GM13977 (cell line): ENCODE measurements around the gene QSOX1.

ENCODE experiments used
- DNase-seq: peaks from one replicate; pipeline ENCODE4 v3.0.0; 2012; ENCODE audit warnings: low spot score
- CTCF ChIP-seq: IDR thresholded peaks from 2 replicates; pipeline ENCODE4 v1.5.1; 2012; ENCODE audit warnings: mild to moderate bottlenecking, control low read depth; ENCODE audit not compliant: insufficient read depth; ENCODE audit errors: extremely low read depth, missing control alignments
- in situ Hi-C: fragments of 300-500 bp; cut with MboI; formaldehyde crosslinking; loops from one replicate; pipeline ENCODE4 v1.12.0; 2022; ENCODE audit warnings: low sequenced_read_pairs, low pct_unique_long_range_greater_than_20kb, mixed read lengths, inconsistent platforms; ENCODE audit not compliant: unreplicated experiment

The QSOX1 gene

GRCh38 chr1:180179162-180179957, 24.7 kb downstream of the QSOX1 start:
- no peak for DNase-seq
- TF ChIP-seq CTCF, result no peak
- in situ Hi-C loops, result loop anchor here (25.0 kb wide), 1 partner anchor 467 kb away; no protein-coding TSS in a partner anchor

GRCh38 chr1:180181048-180181447, 26.4 kb downstream of the QSOX1 start:
- DNase-seq, result no peak
- in situ Hi-C loops, result loop anchor here (25.0 kb wide), 1 partner anchor 469 kb away; no protein-coding TSS in a partner anchor
- TF ChIP-seq CTCF, result peak; percentile 23

- DNase-seq, result no peak
- in situ Hi-C loops, result loop anchor here (25.0 kb wide), 1 partner anchor 470 kb away; no protein-coding TSS in a partner anchor
- TF ChIP-seq CTCF, result no peak
Measured at GRCh38 chr1:180181996-180182642, 27.4 kb downstream of the QSOX1 start.

- no peak for TF ChIP-seq CTCF
- no peak for DNase-seq
- in situ Hi-C loops, result loop anchor here (25.0 kb wide), 1 partner anchor 470 kb away; no protein-coding TSS in a partner anchor
Measured at GRCh38 chr1:180182643-180183311, 28.1 kb downstream of the QSOX1 start.

GRCh38 chr1:180183426-180183825, 28.8 kb downstream of the QSOX1 start:
- in situ Hi-C loops, result loop anchor here (25.0 kb wide), 1 partner anchor 471 kb away; no protein-coding TSS in a partner anchor

More at GRCh38 chr1:180183426-180183825, 28.8 kb downstream of the QSOX1 start:
- TF ChIP-seq CTCF, result no peak
- DNase-seq, result no peak
